Nephron progenitor cell (in vitro differentiated cells): ENCODE results near the gene ITGAL.
"Not testable (repeated sequence)": the region's sequence is repeated elsewhere in the genome, so short reads cannot be mapped to it uniquely, and the experiment has no call there.

Source experiments
- DNase-seq: peaks from one replicate; pipeline ENCODE4 v3.0.0; 2021
- H3K27ac Mint-ChIP-seq: 2 replicates; pipeline ENCODE4 v1.8.0; 2021; ENCODE audit warnings: mild to moderate bottlenecking, moderate library complexity, mixed read lengths
- H3K27me3 Mint-ChIP-seq: 2 replicates; pipeline ENCODE4 v1.8.0; 2021; ENCODE audit warnings: mild to moderate bottlenecking, low read depth, mixed read lengths; ENCODE audit not compliant: poor library complexity
- H3K36me3 Mint-ChIP-seq: 2 replicates; pipeline ENCODE4 v1.8.0; 2021; ENCODE audit warnings: low read depth, mixed read lengths
- H3K4me1 Mint-ChIP-seq: 2 replicates; pipeline ENCODE4 v1.8.0; 2021; ENCODE audit warnings: mixed read lengths
- H3K4me3 Mint-ChIP-seq: 2 replicates; pipeline ENCODE4 v1.8.0; 2021; ENCODE audit warnings: mild to moderate bottlenecking, moderate library complexity, mixed read lengths
- H3K9me3 Mint-ChIP-seq: 2 replicates; pipeline ENCODE4 v1.8.0; 2021; ENCODE audit warnings: mild to moderate bottlenecking, moderate library complexity, mixed read lengths
- TF ChIP-seq, protein P1 (sequence below): fragments of 200-600 bp; sonication (generic); IDR thresholded peaks from 2 replicates; pipeline ENCODE4 v1.5.0; 2021; ENCODE audit warnings: antibody characterized with exemption

The ITGAL gene

DNA sequence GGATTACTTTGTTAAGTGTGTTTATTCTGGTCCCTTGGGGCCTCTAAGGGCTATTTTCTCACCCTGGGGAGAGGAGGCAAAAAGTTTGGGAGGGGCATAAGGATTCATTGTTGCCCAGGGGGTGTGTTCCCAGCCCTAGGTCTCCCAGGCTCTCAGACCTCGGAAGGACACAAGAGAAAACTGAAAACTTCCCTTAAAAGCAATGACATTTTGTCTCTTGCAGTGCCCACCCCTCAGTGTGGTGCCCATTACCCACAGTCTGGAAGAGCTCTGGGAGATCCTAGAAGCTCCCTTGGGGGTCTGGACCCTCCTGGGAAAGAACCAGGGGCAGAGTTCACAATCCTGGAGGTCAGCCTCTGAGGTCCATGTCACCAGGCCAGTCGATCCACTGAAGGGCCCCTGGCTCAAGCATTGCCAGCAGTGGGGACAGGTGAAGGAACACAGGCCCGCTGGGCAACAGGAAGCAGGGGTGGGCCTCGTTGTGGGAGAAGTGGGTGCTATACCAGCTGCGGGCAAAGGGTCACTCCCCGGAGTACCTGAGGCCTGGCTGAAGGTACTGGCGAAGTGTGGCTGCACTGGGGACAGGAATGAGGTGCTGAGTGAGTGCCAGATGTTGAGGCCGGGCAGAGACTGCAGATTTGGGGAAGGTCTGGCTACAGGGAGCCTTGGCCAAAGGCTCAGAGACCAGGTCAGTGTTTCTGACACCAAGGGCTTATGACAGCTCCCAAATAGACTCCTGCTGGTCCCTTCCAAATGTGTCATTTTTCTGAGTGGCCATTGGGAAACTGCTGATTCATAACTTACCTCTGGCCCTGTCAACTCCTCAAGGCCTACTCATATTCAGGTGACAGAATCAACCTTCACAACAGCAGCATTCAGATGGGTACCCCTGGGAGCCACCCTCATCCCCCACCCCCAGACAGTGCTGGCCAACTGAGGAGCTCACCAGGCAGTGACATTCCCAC lies 66.7 kb downstream of the ITGAL start:
- Mint-ChIP-seq H3K9me3 (peaks cover 5% of the 10 kb centered on the region), H3K27ac (no peak overlapping the region), H3K36me3 (peaks cover 25% of the 10 kb centered on the region), H3K4me1 (peaks cover 33% of the 10 kb centered on the region), H3K4me3 (no peak overlapping the region), H3K27me3 (peaks cover 3% of the 10 kb centered on the region)
- TF ChIP-seq, protein P1, sequence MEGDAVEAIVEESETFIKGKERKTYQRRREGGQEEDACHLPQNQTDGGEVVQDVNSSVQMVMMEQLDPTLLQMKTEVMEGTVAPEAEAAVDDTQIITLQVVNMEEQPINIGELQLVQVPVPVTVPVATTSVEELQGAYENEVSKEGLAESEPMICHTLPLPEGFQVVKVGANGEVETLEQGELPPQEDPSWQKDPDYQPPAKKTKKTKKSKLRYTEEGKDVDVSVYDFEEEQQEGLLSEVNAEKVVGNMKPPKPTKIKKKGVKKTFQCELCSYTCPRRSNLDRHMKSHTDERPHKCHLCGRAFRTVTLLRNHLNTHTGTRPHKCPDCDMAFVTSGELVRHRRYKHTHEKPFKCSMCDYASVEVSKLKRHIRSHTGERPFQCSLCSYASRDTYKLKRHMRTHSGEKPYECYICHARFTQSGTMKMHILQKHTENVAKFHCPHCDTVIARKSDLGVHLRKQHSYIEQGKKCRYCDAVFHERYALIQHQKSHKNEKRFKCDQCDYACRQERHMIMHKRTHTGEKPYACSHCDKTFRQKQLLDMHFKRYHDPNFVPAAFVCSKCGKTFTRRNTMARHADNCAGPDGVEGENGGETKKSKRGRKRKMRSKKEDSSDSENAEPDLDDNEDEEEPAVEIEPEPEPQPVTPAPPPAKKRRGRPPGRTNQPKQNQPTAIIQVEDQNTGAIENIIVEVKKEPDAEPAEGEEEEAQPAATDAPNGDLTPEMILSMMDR: no peak
- DNase-seq: no peak

DNA sequence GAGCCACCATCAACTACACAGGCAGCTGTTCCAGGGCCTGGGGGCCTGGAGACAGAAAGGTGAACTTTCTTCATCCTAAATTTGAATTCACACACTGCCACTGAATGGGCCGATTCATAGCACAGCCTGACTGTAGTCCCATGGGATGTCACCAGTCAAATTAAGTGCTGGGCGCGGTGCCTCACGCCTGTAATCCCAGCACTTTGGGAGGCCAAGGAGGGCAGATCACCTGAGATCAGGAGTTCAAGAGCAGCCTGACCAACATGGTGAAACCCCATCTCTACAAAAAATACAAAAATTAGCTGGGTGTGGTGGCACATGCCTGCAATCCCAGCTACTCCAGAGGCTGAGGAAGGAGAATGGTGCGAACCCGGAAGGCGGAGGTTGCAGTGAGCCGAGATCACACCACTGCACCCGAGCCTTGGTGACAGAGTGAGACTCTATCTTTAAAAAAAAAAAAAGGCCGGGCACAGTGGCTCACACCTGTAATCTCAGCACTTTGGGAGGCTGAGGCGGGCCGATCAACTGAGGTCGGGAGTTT lies 67.5 kb downstream of the ITGAL start:
- H3K9me3 Mint-ChIP-seq, H3K27ac Mint-ChIP-seq, DNase-seq, H3K4me3 Mint-ChIP-seq, H3K27me3 Mint-ChIP-seq: not testable (repeated sequence)
- Mint-ChIP-seq H3K4me1 (peaks cover 30% of the 10 kb centered on the region), H3K36me3 (peaks cover 25% of the 10 kb centered on the region)

DNA sequence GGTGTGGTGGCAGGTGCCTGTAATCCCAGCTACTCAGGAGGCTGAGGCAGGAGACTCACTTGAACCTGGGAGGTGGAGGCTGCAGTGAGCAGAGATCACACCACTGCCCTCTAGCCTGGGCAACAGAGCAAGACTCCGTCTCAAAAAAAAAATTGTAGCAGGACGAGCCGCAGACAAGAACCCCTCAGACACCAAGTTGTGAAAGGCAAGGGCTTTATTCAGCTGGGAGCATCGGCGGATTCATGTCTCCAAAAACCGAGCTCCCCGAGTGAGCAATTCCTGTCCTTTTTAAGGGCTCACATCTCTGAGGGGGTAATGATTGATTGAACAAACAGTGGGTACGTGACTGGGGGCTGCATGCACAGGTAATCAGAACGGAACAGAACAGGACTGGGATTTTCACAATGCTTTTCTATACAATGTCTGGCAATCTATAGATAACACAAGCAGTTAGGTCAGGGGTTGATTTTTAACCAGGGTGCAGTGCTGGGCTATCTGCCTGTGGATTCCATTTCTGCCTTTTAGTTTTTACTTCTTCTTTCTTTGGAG lies 68.4 kb downstream of the ITGAL start:
- H3K27me3 Mint-ChIP-seq, H3K4me3 Mint-ChIP-seq, DNase-seq, H3K27ac Mint-ChIP-seq, H3K9me3 Mint-ChIP-seq: not testable (repeated sequence)
- H3K4me1 Mint-ChIP-seq: peaks cover 20% of the 10 kb centered on the region
- H3K36me3 Mint-ChIP-seq: peaks cover 23% of the 10 kb centered on the region

DNA sequence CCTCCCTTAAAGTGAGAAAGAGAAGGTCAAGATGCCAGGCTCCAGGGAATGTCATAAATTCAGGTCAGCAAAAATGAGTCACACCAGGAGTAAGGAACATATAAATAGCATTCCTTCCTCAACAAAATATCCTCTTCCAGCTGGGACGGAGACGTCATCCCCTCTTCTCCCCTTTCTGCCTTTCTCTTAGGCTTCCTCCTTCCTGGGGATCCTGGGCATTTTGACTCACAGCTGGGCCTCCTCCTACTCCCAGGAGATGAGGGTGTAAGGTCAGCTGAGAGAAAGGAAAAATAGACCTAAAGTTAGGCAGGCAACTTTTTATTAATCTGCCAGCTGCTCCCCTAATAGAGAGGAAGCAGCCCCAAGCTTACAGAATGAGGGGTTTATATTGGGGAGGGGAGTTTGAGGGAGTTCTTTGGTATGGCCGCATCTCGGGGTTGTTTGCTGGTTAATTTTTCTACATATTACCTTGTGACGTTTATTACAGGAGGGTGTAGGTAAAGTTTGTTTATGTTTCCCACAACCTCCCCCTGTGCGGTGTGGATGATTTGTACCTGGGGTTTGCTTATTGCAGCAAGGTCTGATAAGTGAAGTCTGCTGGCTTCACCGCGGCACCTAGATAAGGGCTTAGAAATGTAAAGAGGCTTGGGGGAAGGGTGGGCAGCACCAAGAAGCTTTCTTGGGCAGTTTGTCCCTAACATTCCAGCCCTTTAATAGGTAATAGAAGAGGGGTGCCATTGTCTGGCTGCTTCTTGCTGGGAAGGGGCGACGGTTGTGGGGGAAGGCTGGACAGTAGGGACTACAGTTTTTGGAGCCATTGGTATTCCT lies 69.2 kb downstream of the ITGAL start:
- TF ChIP-seq, protein P1: no peak
- Mint-ChIP-seq H3K27me3 (no peaks in the 10 kb centered on the region), H3K36me3 (peaks cover 16% of the 10 kb centered on the region), H3K9me3 (peaks cover 8% of the 10 kb centered on the region), H3K27ac (no peak overlapping the region), H3K4me1 (peaks cover 14% of the 10 kb centered on the region), H3K4me3 (no peak overlapping the region)
- no peak for DNase-seq

DNA sequence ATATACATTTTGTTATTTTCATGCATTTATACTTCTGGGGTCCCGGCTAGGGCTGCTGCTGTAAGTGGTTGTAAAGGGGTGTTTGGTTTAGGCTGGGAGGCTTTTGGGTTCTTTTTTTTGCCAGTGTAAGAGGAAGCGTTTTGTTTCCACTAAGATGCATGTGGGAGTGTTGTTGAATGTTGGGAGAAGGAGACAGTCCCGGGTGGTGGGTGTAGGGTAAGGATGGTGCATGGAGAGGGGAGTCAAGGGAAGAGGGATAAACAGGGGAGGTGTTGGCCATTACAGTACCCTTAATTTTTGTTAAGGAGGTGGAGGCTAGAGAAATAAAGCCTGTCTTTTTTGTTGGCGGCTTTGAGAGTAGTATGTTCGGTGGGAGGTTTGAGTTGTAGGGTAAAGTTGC lies 70.5 kb downstream of the ITGAL start:
- Mint-ChIP-seq H3K4me3 (no peak overlapping the region), H3K4me1 (peaks cover 12% of the 10 kb centered on the region), H3K27me3 (no peaks in the 10 kb centered on the region), H3K27ac (no peak overlapping the region), H3K9me3 (peaks cover 3% of the 10 kb centered on the region), H3K36me3 (peaks cover 3% of the 10 kb centered on the region)
- TF ChIP-seq, protein P1: no peak
- DNase-seq: no peak

DNA sequence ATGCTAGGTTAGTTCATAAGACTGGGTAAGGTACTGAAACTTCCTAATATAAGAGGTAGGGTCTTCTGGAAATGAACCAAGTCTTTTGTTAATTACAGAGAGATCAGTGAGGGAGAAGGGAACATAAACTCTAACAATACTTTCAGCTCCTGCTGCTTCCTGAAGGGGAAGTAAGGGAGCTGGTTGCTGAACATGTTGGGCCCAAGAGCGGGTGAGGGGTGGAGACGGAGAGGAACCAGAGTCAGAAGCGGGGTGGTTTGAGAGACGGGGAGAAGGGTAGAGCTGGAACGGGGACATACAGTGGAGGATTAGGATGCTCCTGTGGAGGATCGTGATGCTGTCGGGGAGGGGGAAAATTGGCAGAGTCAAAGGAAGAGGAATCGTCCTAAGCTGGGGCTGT lies 73.6 kb downstream of the ITGAL start:
- H3K9me3 Mint-ChIP-seq: peaks cover 3% of the 10 kb centered on the region
- DNase-seq: no peak
- peaks cover 14% of the 10 kb centered on the region for H3K4me1 Mint-ChIP-seq
- TF ChIP-seq, protein P1: no peak
- H3K4me3 Mint-ChIP-seq: no peak overlapping the region
- H3K36me3 Mint-ChIP-seq: no peaks in the 10 kb centered on the region
- H3K27ac Mint-ChIP-seq: no peak overlapping the region
- no peaks in the 10 kb centered on the region for H3K27me3 Mint-ChIP-seq
